ENCODE results near the gene SCUBE3.

SCUBE3 gene

DNA sequence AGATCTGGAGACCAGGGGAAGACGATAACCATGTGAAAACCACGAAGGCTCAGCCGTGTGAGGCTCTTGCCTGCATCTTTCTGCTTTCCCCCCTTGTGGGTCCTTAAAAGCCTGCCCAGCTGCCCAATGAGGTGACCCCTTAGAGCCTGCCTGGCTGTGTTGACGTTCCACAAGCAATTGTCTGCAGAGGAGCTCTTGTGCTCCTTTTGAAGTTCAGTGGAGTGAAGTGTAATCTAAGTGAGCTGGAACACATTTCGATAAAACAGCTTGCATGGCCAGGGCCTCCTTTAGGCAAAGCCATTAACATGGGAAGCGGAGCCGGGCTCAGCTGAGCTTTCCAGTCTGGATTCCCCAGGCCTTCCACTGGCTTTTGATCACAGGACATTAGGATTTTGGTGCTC is 45.3 kb upstream of the SCUBE3 start:
- Histone ChIP-seq H3K9ac (ENCODE audit: low read length) (no peak overlapping the region), H3K4me3 (ENCODE audit: low read depth, low read length, poor library complexity, severe bottlenecking) (no peak overlapping the region), H3F3A (ENCODE audit: insufficient read depth, low read length) (no peaks in the 10 kb centered on the region), H3K27ac (ENCODE audit: low read depth, low read length, poor library complexity, severe bottlenecking) (no peak overlapping the region), H3K4me1 (ENCODE audit: insufficient read depth, low read length, severe bottlenecking) (no peaks in the 10 kb centered on the region), H3K4me2 (ENCODE audit: low read length) (no peak overlapping the region), H3K9me2 (ENCODE audit: low read depth, low read length) (no peaks in the 10 kb centered on the region), H3K36me3 (ENCODE audit: insufficient read depth, low read length) (no peaks in the 10 kb centered on the region), H4K20me1 (ENCODE audit: insufficient read depth, low read length) (no peaks in the 10 kb centered on the region), H3K9me3 (ENCODE audit: low read length) (no peaks in the 10 kb centered on the region), H2AFZ (ENCODE audit: low read length) (no peak overlapping the region), H3K79me2 (ENCODE audit: insufficient read depth, low read length) (no peaks in the 10 kb centered on the region), H3K27me3 (ENCODE audit: insufficient read depth, low read length) (0 out of 2 replicates have a peak, but pooled peaks cover 5% of the 10 kb centered on the region)
- TF ChIP-seq, protein P1, sequence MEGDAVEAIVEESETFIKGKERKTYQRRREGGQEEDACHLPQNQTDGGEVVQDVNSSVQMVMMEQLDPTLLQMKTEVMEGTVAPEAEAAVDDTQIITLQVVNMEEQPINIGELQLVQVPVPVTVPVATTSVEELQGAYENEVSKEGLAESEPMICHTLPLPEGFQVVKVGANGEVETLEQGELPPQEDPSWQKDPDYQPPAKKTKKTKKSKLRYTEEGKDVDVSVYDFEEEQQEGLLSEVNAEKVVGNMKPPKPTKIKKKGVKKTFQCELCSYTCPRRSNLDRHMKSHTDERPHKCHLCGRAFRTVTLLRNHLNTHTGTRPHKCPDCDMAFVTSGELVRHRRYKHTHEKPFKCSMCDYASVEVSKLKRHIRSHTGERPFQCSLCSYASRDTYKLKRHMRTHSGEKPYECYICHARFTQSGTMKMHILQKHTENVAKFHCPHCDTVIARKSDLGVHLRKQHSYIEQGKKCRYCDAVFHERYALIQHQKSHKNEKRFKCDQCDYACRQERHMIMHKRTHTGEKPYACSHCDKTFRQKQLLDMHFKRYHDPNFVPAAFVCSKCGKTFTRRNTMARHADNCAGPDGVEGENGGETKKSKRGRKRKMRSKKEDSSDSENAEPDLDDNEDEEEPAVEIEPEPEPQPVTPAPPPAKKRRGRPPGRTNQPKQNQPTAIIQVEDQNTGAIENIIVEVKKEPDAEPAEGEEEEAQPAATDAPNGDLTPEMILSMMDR (IDR thresholded peaks at IDR 0.05; ENCODE audit: low read length) = no peak
- no peak for TF ChIP-seq EZH2 (IDR thresholded peaks at IDR 0.05; ENCODE audit: borderline replicate concordance, low read length)

DNA sequence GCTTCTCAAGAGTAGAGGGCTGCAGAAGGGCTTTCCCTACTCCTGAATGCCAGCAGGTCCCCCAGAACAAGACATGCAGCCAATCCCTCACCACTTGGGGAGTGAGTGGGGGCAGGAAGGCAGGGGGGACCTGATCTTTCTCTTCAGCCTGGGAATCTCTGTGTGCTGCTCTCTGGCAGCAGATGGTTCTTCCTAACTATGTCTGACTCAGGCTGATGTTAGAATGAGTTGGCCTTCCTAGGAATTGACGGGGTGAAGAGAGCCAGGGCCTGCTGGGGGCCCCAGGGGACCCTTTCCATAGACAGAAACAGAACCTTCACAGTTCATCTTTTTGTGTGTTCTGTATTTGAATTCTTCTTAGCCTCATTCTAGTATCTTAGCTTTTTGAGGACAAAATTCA is 43.6 kb upstream of the SCUBE3 start:
- Histone ChIP-seq H2AFZ (ENCODE audit: low read length) (no peak overlapping the region), H3K9me2 (ENCODE audit: low read depth, low read length) (no peaks in the 10 kb centered on the region), H3K4me3 (ENCODE audit: low read depth, low read length, poor library complexity, severe bottlenecking) (no peak overlapping the region), H4K20me1 (ENCODE audit: insufficient read depth, low read length) (no peaks in the 10 kb centered on the region), H3K27me3 (ENCODE audit: insufficient read depth, low read length) (0 out of 2 replicates have a peak, but pooled peaks cover 5% of the 10 kb centered on the region), H3K36me3 (ENCODE audit: insufficient read depth, low read length) (no peaks in the 10 kb centered on the region), H3K9me3 (ENCODE audit: low read length) (no peaks in the 10 kb centered on the region), H3F3A (ENCODE audit: insufficient read depth, low read length) (no peaks in the 10 kb centered on the region), H3K4me1 (ENCODE audit: insufficient read depth, low read length, severe bottlenecking) (no peaks in the 10 kb centered on the region), H3K9ac (ENCODE audit: low read length) (no peak overlapping the region), H3K4me2 (ENCODE audit: low read length) (no peak overlapping the region), H3K27ac (ENCODE audit: low read depth, low read length, poor library complexity, severe bottlenecking) (no peak overlapping the region), H3K79me2 (ENCODE audit: insufficient read depth, low read length) (no peaks in the 10 kb centered on the region)
- no peak for TF ChIP-seq EZH2 (IDR thresholded peaks at IDR 0.05; ENCODE audit: borderline replicate concordance, low read length)

DNA sequence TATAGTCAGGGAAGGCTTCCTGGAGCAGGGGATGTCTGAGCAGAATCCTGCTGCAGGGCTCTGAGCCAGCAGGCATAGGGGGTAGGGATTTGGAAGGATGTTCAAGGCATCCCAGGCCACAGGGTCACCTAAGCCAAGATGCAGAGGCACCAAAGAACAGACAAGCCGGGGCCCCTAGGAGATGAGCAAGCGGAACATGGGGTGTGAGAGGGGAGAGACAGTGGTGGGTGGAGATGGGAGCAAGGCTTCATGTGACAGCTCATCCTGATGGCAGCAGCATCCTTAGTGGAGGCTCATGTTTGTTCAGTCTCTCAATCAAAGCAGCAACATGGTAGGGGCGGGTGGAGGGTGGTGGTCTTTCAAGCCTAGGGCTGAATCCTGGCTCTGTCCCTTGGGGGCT is 42.9 kb upstream of the SCUBE3 start:
- H3K27ac ChIP-seq (ENCODE audit: low read depth, low read length, poor library complexity, severe bottlenecking) = no peak overlapping the region
- TF ChIP-seq, protein P1 (IDR thresholded peaks at IDR 0.05; ENCODE audit: low read length) = no peak
- TF ChIP-seq EZH2 (IDR thresholded peaks at IDR 0.05; ENCODE audit: borderline replicate concordance, low read length) = no peak
- no peaks in the 10 kb centered on the region for H3K36me3 ChIP-seq (ENCODE audit: insufficient read depth, low read length)
- no peak overlapping the region for H3K4me3 ChIP-seq (ENCODE audit: low read depth, low read length, poor library complexity, severe bottlenecking)
- H3F3A ChIP-seq (ENCODE audit: insufficient read depth, low read length) = no peaks in the 10 kb centered on the region
- no peaks in the 10 kb centered on the region for H3K9me2 ChIP-seq (ENCODE audit: low read depth, low read length)
- 0 out of 2 replicates have a peak, but pooled peaks cover 5% of the 10 kb centered on the region for H3K27me3 ChIP-seq (ENCODE audit: insufficient read depth, low read length)
- no peak overlapping the region for H2AFZ ChIP-seq (ENCODE audit: low read length)
- H3K4me1 ChIP-seq (ENCODE audit: insufficient read depth, low read length, severe bottlenecking) = no peaks in the 10 kb centered on the region
- no peaks in the 10 kb centered on the region for H3K9me3 ChIP-seq (ENCODE audit: low read length)
- H4K20me1 ChIP-seq (ENCODE audit: insufficient read depth, low read length) = no peaks in the 10 kb centered on the region
- H3K79me2 ChIP-seq (ENCODE audit: insufficient read depth, low read length) = no peaks in the 10 kb centered on the region
- H3K4me2 ChIP-seq (ENCODE audit: low read length) = no peak overlapping the region
- H3K9ac ChIP-seq (ENCODE audit: low read length) = no peak overlapping the region

DNA sequence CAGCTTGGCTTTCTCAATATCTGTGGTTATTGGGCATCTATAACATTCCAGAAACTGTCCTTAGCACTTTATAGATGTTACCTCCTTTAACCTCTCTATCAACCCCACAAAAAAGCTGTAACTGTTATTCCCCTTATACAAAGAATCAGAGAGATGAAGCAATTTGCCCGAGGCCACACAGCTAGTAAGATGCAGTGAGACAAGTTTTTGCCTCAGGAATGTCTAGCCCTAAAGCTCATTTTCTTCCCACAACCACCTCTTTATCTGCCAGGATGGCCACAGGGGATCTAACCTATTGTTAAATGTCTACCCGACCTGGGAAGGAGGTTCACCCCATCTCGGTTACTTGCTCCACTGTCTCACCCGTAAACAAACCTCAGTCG is 40.7 kb upstream of the SCUBE3 start:
- Histone ChIP-seq H3K9me3 (ENCODE audit: low read length) (no peaks in the 10 kb centered on the region), H3K36me3 (ENCODE audit: insufficient read depth, low read length) (no peaks in the 10 kb centered on the region), H4K20me1 (ENCODE audit: insufficient read depth, low read length) (no peaks in the 10 kb centered on the region), H3K9me2 (ENCODE audit: low read depth, low read length) (no peaks in the 10 kb centered on the region), H3K27ac (ENCODE audit: low read depth, low read length, poor library complexity, severe bottlenecking) (no peak overlapping the region), H3K4me3 (ENCODE audit: low read depth, low read length, poor library complexity, severe bottlenecking) (no peak overlapping the region), H3K79me2 (ENCODE audit: insufficient read depth, low read length) (no peaks in the 10 kb centered on the region), H3F3A (ENCODE audit: insufficient read depth, low read length) (no peaks in the 10 kb centered on the region), H3K4me2 (ENCODE audit: low read length) (no peak overlapping the region), H3K27me3 (ENCODE audit: insufficient read depth, low read length) (0 out of 2 replicates have a peak, but pooled peaks cover 5% of the 10 kb centered on the region), H3K9ac (ENCODE audit: low read length) (no peak overlapping the region), H2AFZ (ENCODE audit: low read length) (no peak overlapping the region), H3K4me1 (ENCODE audit: insufficient read depth, low read length, severe bottlenecking) (no peaks in the 10 kb centered on the region)
- TF ChIP-seq EZH2 (IDR thresholded peaks at IDR 0.05; ENCODE audit: borderline replicate concordance, low read length) = no peak
- TF ChIP-seq, protein P1 (IDR thresholded peaks at IDR 0.05; ENCODE audit: low read length) = no peak
